ENCODE results near the gene MUC12.

DNA sequence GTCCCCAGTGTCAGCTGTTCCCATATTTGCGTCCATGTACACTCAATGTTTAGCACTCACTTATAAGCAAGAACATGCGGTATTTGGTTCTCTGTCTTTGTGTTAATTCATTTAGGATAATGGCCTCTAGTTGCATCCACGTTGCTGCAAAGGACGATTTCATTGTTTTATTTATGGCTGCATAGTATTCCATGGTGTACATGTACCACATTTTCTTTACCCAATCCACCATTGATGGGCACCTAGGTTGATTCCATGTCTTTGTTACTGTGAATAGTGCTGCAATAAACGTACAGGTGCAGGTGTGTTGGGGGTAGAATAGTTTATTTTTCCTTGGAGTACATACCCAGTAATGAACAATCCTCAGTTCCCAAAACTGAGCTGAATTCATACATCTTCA is 91.6 kb downstream of the MUC12 start:
- no peak for TF ChIP-seq YY1 (IDR thresholded peaks at IDR 0.05; ENCODE audit: insufficient read depth, insufficient read length)
- TF ChIP-seq ZNF274 (IDR thresholded peaks at IDR 0.05; ENCODE audit: low read depth, low read length): no peak
- no peak for TF ChIP-seq SUZ12 (IDR thresholded peaks at IDR 0.05; ENCODE audit: extremely low read depth, insufficient read depth, insufficient read length)
